T-cell (primary cell): ENCODE data around the gene WDR46. TPM values are rescaled to one million over a fixed set of nuclear protein-coding genes. Genes with fewer than 3 reads are reported as not detected.

ENCODE experiments used
- ATAC-seq, 4 experiments: fragments of 200-7000 bp in 3 of 4; fragments of 150-1000 bp in 1 of 4; cut with Tn5 transposase; replicated peaks in 1 of 4; 1 replicate in 3 of 4; 2 replicates in 1 of 4; pipeline ENCODE4 v1.10.0; 2021; ENCODE audit warnings: moderate library complexity in 3 of 4, mild to moderate bottlenecking in 2 of 4, moderate number of reproducible peaks in 1 of 4
- CTCF ChIA-PET, 2 donors: fragments of 300-600 bp; sonication (Branson Sonifier 250); formaldehyde crosslinking; loops; one replicate each; lab custom pipeline; 2022; ENCODE audit warnings: antibody characterized with exemption in 2 of 2; lab: Charles Lee
- POLR2A ChIA-PET, 2 donors: fragments of 300-600 bp; sonication (Branson Sonifier 250); formaldehyde crosslinking; loops; one replicate each; lab custom pipeline; 2022; ENCODE audit warnings: antibody characterized with exemption in 2 of 2; lab: Charles Lee
- DNase-seq, 35 experiments: peaks; one replicate each; pipeline versions ENCODE4 v3.0.0 to v3.0.0-alpha.2; 2013 to 2023
- H3K27ac ChIP-seq: one replicate; pipeline ENCODE4 v1.5.1; 2013; ENCODE audit warnings: low read length
- H3K27me3 ChIP-seq, 2 experiments: replicated peaks in 1 of 2; 1 replicate in 1 of 2; 2 replicates in 1 of 2; pipeline versions ENCODE4 v1.6.1 to v1.7.0; 2013; ENCODE audit warnings: low read length in 1 of 2, mixed read lengths in 1 of 2; ENCODE audit not compliant: control insufficient read depth in 2 of 2, insufficient read depth in 2 of 2; ENCODE audit errors: extremely low read depth in 1 of 2
- H3K36me3 ChIP-seq, 2 donors: 1 replicate in 1 of 2; 2 replicates in 1 of 2; pipeline versions ENCODE4 v1.6.1 to v1.7.0; 2013; ENCODE audit warnings: low read length in 1 of 2; ENCODE audit not compliant: control insufficient read depth in 2 of 2, insufficient read depth in 1 of 2; ENCODE audit errors: extremely low read depth in 1 of 2
- H3K4me1 ChIP-seq, 2 experiments: 1 replicate in 1 of 2; 2 replicates in 1 of 2; pipeline versions ENCODE4 v1.6.1 to v1.7.0; 2013; ENCODE audit warnings: low read length in 2 of 2, mixed read lengths in 1 of 2; ENCODE audit not compliant: insufficient read depth in 2 of 2, control insufficient read depth in 1 of 2; ENCODE audit errors: extremely low read depth in 1 of 2
- H3K4me3 ChIP-seq, 2 donors: 1 replicate in 1 of 2; 2 replicates in 1 of 2; pipeline versions ENCODE4 v1.5.1 to v1.7.0; 2013; ENCODE audit warnings: mild to moderate bottlenecking in 2 of 2, low read length in 1 of 2, moderate library complexity in 1 of 2; ENCODE audit not compliant: control insufficient read depth in 1 of 2; ENCODE audit errors: extremely low read depth in 1 of 2
- H3K9me3 ChIP-seq: 2 replicates; pipeline ENCODE4 v1.7.0; 2013
- H3K27ac Mint-ChIP-seq, 2 donors: one replicate each; pipeline ENCODE4 v1.8.0; 2020 to 2021; ENCODE audit warnings: mild to moderate bottlenecking in 2 of 2, mixed read lengths in 2 of 2
- H3K27me3 Mint-ChIP-seq, 2 donors: one replicate each; pipeline ENCODE4 v1.8.0; 2021 to 2022; ENCODE audit warnings: mixed read lengths in 2 of 2
- H3K36me3 Mint-ChIP-seq: one replicate; pipeline ENCODE4 v1.8.0; 2021; ENCODE audit warnings: mixed read lengths
- H3K4me1 Mint-ChIP-seq, 3 donors: one replicate each; pipeline ENCODE4 v1.8.0; 2020 to 2022; ENCODE audit warnings: mixed read lengths in 3 of 3, mild to moderate bottlenecking in 1 of 3
- H3K4me3 Mint-ChIP-seq, 3 donors: one replicate each; pipeline ENCODE4 v1.8.0; 2020 to 2022; ENCODE audit warnings: mild to moderate bottlenecking in 3 of 3, mixed read lengths in 3 of 3, moderate library complexity in 3 of 3
- H3K9me3 Mint-ChIP-seq, 3 donors: one replicate each; pipeline ENCODE4 v1.8.0; 2020 to 2022; ENCODE audit warnings: mixed read lengths in 3 of 3
- WGBS: methylation state at CpG from one replicate; pipeline ENCODE4 v1.1.5; 2013; ENCODE audit warnings: missing lambda C conversion rate; ENCODE audit not compliant: insufficient coverage; 5-methylcytosine and 5-hydroxymethylcytosine counted together
- total RNA-seq, 35 experiments: library from RNA in 6 of 35; stranded (reverse) in 6 of 35; fragments of 120-200 nt in 1 of 35; gene quantifications; one replicate each; pipeline versions ENCODE4 v1.2.1 to v1.2.4 and lab custom pipeline; 2013 to 2026

The WDR46 gene
- total RNA-seq, 5 donors from 2014 or later (not counting 1 experiment from before 2014, with no cell fraction given), result 38.3 to 74.4 (median 60.4) TPM

GRCh38 chr6:33306356-33306755, 17.3 kb upstream of the WDR46 start:
- 86% methylated on average over 3 of the region's 4 CpGs for WGBS
- no peak overlapping the region for H3K4me3 Mint-ChIP-seq
- Histone ChIP-seq H3K4me1 (peaks cover 2 to 50% of the 10 kb centered on the region in 2 experiments), H3K36me3 (peaks cover 9 to 80% of the 10 kb centered on the region in 2 donors), H3K9me3 (no peaks in the 10 kb centered on the region), H3K4me3 (no peak overlapping the region), H3K27me3 (no peaks in the 10 kb centered on the region), H3K27ac (peak overlapping the region; percentile 29)
- ATAC-seq, result no peak
- no peaks in the 10 kb centered on the region for H3K9me3 Mint-ChIP-seq
- CTCF ChIA-PET, result interaction anchor here in 1 of 2 donors (0.8 kb wide), 1 partner anchor 129 kb away, joined by 3 read pairs; no protein-coding TSS in a partner anchor
- no peak for DNase-seq
- peaks cover 36% of the 10 kb centered on the region for H3K36me3 Mint-ChIP-seq
- peaks cover 38 to 47% (median 46%) of the 10 kb centered on the region in 3 donors for H3K4me1 Mint-ChIP-seq
- POLR2A ChIA-PET, result interaction anchor here in 1 of 2 donors (1.1 kb wide), 1 partner anchor 28 kb away, joined by 3 read pairs; no protein-coding TSS in a partner anchor
- H3K27me3 Mint-ChIP-seq, result no peaks in the 10 kb centered on the region
- peak overlapping the region; percentile 3 to 43 for H3K27ac Mint-ChIP-seq

GRCh38 chr6:33305052-33305451, 16.0 kb upstream of the WDR46 start:
- ChIA-PET CTCF (no interaction called here), POLR2A (interaction anchor here in 1 of 2 donors (0.6 kb wide), 1 partner anchor 50 kb away, joined by 3 read pairs; no protein-coding TSS in a partner anchor)
- peaks cover 30% of the 10 kb centered on the region for H3K36me3 Mint-ChIP-seq

DNA sequence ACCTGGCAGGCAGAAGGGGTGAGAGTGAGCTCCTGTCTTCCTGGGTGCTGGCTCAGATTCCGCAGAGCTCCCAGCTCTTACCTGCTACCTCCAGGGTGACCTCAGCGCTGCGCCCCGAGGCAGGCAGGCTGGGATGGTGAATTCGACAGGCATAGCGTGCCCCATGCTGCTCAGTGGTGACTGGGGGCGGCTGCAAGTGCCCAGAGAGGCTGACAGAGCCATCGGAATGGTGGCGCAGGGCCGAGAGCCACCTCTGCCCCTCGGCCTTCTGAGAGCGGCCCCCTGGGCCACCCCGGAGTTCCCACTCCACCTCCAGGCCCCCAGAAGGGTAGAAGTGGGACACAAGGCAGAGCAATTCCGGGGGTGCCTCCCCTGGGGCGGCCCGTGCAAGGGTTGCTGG, 15.2 kb upstream of the WDR46 start:
- DNase-seq, result no peak
- ATAC-seq, result no peak
- no peak overlapping the region for H3K4me3 Mint-ChIP-seq
- Histone ChIP-seq H3K36me3 (peaks cover 9 to 66% of the 10 kb centered on the region in 2 donors), H3K27ac (no peak overlapping the region), H3K4me1 (peaks cover 3 to 47% of the 10 kb centered on the region in 2 experiments), H3K27me3 (no peaks in the 10 kb centered on the region), H3K9me3 (no peaks in the 10 kb centered on the region), H3K4me3 (no peak overlapping the region)
- ChIA-PET CTCF (no interaction called here), POLR2A (no interaction called here)
- WGBS, result 100% methylated on average over 5 of the region's 16 CpGs
- H3K9me3 Mint-ChIP-seq, result no peaks in the 10 kb centered on the region
- H3K4me1 Mint-ChIP-seq, result peaks cover 43 to 61% (median 55%) of the 10 kb centered on the region in 3 donors
- no peak overlapping the region for H3K27ac Mint-ChIP-seq
- peaks cover 33% of the 10 kb centered on the region for H3K36me3 Mint-ChIP-seq
- no peaks in the 10 kb centered on the region for H3K27me3 Mint-ChIP-seq

More at GRCh38 chr6:33305052-33305451, 16.0 kb upstream of the WDR46 start:
- H3K36me3 ChIP-seq, result peaks cover 9 to 69% of the 10 kb centered on the region in 2 donors
- peaks cover 35 to 53% (median 46%) of the 10 kb centered on the region in 3 donors for H3K4me1 Mint-ChIP-seq
- H3K27me3 Mint-ChIP-seq, result no peaks in the 10 kb centered on the region
- no peak overlapping the region for H3K4me3 ChIP-seq
- H3K9me3 Mint-ChIP-seq, result no peaks in the 10 kb centered on the region
- ATAC-seq, result no peak
- WGBS, result 92% methylated on average over 8 of the region's 8 CpGs
- no peak for DNase-seq
- no peak overlapping the region for H3K27ac ChIP-seq
- H3K27me3 ChIP-seq, result no peaks in the 10 kb centered on the region
- no peaks in the 10 kb centered on the region for H3K9me3 ChIP-seq
- H3K4me3 Mint-ChIP-seq, result no peak overlapping the region
- no peak overlapping the region for H3K27ac Mint-ChIP-seq
- H3K4me1 ChIP-seq, result peaks cover under 1 to 48% of the 10 kb centered on the region in 2 experiments

DNA sequence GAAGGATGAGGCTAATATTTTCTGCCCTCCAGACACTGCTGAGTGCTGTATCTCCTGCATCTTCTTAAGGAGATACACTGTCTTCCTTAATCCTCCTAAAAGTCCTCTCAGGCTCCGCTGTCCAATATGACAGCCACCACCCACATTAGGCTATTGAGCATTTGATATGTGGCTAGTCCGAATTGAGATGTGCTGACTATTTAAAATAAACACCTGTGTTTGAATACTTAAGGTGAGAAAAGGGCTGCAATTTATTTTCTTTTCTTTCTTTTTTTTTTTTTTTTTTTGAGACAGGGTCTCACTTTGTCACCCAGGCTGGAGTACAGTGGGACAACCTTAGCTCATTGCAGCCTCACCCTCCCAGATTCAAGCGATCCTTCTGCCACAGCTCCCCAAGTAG, 12.8 kb upstream of the WDR46 start:
- H3K9me3 ChIP-seq, result no peaks in the 10 kb centered on the region
- H3K27me3 Mint-ChIP-seq, result no peaks in the 10 kb centered on the region
- no peaks in the 10 kb centered on the region for H3K9me3 Mint-ChIP-seq
- peaks cover 26% of the 10 kb centered on the region for H3K36me3 Mint-ChIP-seq
- no peak for DNase-seq
- H3K4me3 Mint-ChIP-seq, result peak overlapping the region in 1 of 3 donors; percentile 31
- H3K4me1 Mint-ChIP-seq, result peaks cover 37 to 63% (median 50%) of the 10 kb centered on the region in 3 donors
- H3K4me3 ChIP-seq, result no peak overlapping the region
- no peak for ATAC-seq
- POLR2A ChIA-PET, result interaction anchor here (0.6 to 1.1 kb wide), 2 partner anchors 8 to 31 kb away, joined by 3 to 6 read pairs; no protein-coding TSS in a partner anchor
- peaks cover 9 to 51% of the 10 kb centered on the region in 2 donors for H3K36me3 ChIP-seq
- no peak overlapping the region for H3K27ac ChIP-seq
- peak overlapping the region in 1 of 2 donors; percentile 52 for H3K27ac Mint-ChIP-seq
- CTCF ChIA-PET, result interaction anchor here in 1 of 2 donors (0.5 kb wide), 1 partner anchor 149 kb away, joined by 7 read pairs; no protein-coding TSS in a partner anchor
- peaks cover 7 to 53% of the 10 kb centered on the region in 2 experiments for H3K4me1 ChIP-seq
- no CpG with 5 or more reads among the region's 3 CpGs for WGBS
- H3K27me3 ChIP-seq, result no peaks in the 10 kb centered on the region

DNA sequence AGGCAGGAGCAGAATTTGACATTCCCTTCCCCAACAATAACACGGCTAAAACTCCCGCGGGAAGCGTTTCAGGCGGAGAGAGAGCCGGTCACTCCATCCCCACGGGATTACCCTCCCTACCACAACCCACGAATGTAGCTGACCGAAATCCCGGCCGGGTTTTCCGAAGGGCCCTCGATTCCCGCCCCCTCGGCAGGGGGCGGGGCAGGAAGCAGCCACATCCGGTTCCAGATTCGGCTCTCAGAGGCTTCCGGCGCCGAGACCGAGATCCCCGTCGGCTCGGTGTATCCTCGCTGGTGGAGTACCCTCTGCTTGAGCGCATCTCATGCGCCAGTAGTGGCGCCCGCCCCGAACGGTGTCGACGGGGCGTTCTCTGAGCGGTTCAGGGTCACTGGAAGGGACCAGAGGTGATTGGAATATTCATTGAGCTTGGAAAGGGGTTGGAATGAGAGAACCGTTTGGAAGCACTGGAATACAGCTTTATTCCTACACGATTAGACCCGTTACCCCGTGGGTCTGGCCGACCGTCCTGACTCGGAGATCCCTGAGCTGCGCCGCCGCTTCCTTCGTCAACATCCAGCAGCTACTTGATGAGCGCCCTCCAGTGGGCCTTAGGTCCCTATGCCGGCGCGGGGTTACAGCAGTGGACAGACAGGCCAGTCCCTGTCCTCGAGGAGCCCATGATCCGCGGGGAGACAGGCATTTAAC, 10.4 kb upstream of the WDR46 start:
- H3K36me3 ChIP-seq, result peaks cover 3 to 53% of the 10 kb centered on the region in 2 donors

More for the DNA sequence above, 10.4 kb upstream of the WDR46 start:
- Histone ChIP-seq H3K27me3 (no peaks in the 10 kb centered on the region), H3K4me3 (peak overlapping the region; percentile 89 to 91), H3K9me3 (no peaks in the 10 kb centered on the region), H3K4me1 (peaks cover 7 to 39% of the 10 kb centered on the region in 2 experiments), H3K27ac (peak overlapping the region; percentile 88)
- ChIA-PET CTCF (interaction anchor here (0.6 to 1.6 kb wide), 15 partner anchors 9 to 437 kb away, joined by 3 to 16 read pairs (median 4); partner anchors contain the start of genes WDR46 (in 2 of the 2), B3GALT4 (in 1 of the 2), PFDN6 (in 1 of the 2) and RPS18 (in 1 of the 2)), POLR2A (interaction anchor here (0.6 to 1.2 kb wide), 9 partner anchors 10 to 328 kb away, joined by 3 to 11 read pairs (median 4); partner anchors contain the start of genes B3GALT4 (in 2 of the 2), RPS18 (in 1 of the 2), VPS52 (in 1 of the 2) and ZBTB22 (in 1 of the 2))
- Mint-ChIP-seq H3K4me1 (peaks cover 34 to 59% (median 42%) of the 10 kb centered on the region in 3 donors), H3K9me3 (no peaks in the 10 kb centered on the region), H3K27me3 (no peaks in the 10 kb centered on the region), H3K36me3 (peaks cover 26% of the 10 kb centered on the region), H3K27ac (peak overlapping the region; percentile 99 to 100), H3K4me3 (peak overlapping the region; percentile 95 to 99 (median 99))
- ATAC-seq, result peak; percentile 82 to 84 (median 84)
- peak; percentile 88 to 95 (median 93) for DNase-seq
- WGBS, result 0% methylated on average over 49 of the region's 54 CpGs
